Activated T-helper 1 cell treated with anti-CD3 and anti-CD28 coated beads, Interleukin-12 subunit alpha, Interleukin-12 subunit beta, Interleukin-2, Interleukin-4 antibody, amounts not matched to agents 30 ng/mL and 10 ng/mL and 1 ng/mL, durations not matched to agents 14 hours and 24 hours and 36 hours (primary cell): ENCODE measurements around the gene LYST. TPM values are rescaled to one million over a fixed set of nuclear protein-coding genes. Genes with fewer than 3 reads are reported as not detected.
"Not testable (repeated sequence)": the region's sequence is repeated elsewhere in the genome, so short reads cannot be mapped to it uniquely, and the experiment has no call there.

Source experiments
- DNase-seq: peaks from one replicate; pipeline ENCODE4 v3.0.0; 2021; ENCODE audit warnings: low spot score
- H3K27ac Mint-ChIP-seq: one replicate; pipeline ENCODE4 v1.8.0; 2021; ENCODE audit warnings: mild to moderate bottlenecking, mixed read lengths
- H3K27me3 Mint-ChIP-seq: one replicate; pipeline ENCODE4 v1.8.0; 2022; ENCODE audit warnings: mild to moderate bottlenecking, moderate library complexity, mixed read lengths; ENCODE audit not compliant: insufficient read depth
- H3K36me3 Mint-ChIP-seq: one replicate; pipeline ENCODE4 v1.8.0; 2021; ENCODE audit warnings: low read depth, mixed read lengths
- H3K4me1 Mint-ChIP-seq: one replicate; pipeline ENCODE4 v1.8.0; 2021; ENCODE audit warnings: low read depth, mixed read lengths
- H3K4me3 Mint-ChIP-seq: one replicate; pipeline ENCODE4 v1.8.0; 2021; ENCODE audit warnings: mild to moderate bottlenecking, moderate library complexity, mixed read lengths
- H3K9me3 Mint-ChIP-seq: one replicate; pipeline ENCODE4 v1.8.0; 2021; ENCODE audit warnings: mixed read lengths
- intact Hi-C: fragments of 100-400 bp; cut with micrococcal nuclease; formaldehyde crosslinking; loops from one replicate; pipeline ENCODE4 v1.15.1; 2024
- total RNA-seq: library from RNA; stranded (reverse); gene quantifications from 2 replicates; pipeline ENCODE4 v1.2.3, GENCODE V29; 2022

The LYST gene
- total RNA-seq, 1 donor from 2014 or later = 145 TPM

GRCh38 chr1:235848251-235848650, 18.5 kb downstream of the LYST start:
- H3K36me3 Mint-ChIP-seq = peaks cover 30% of the 10 kb centered on the region
- H3K27ac Mint-ChIP-seq = peak overlapping the region; percentile 70
- H3K27me3 Mint-ChIP-seq, DNase-seq: not testable (repeated sequence)
- intact Hi-C loops = loop anchor here (1.0 kb wide), 1 partner anchor 8 kb away; no protein-coding TSS in a partner anchor
- peaks cover 12% of the 10 kb centered on the region for H3K9me3 Mint-ChIP-seq
- H3K4me1 Mint-ChIP-seq = peaks cover 71% of the 10 kb centered on the region
- peak overlapping the region; percentile 39 for H3K4me3 Mint-ChIP-seq

GRCh38 chr1:235845656-235846107, 21.0 kb downstream of the LYST start:
- H3K27ac Mint-ChIP-seq, intact Hi-C loops, H3K4me3 Mint-ChIP-seq, DNase-seq, H3K27me3 Mint-ChIP-seq: not testable (repeated sequence)
- Mint-ChIP-seq H3K9me3 (peaks cover 11% of the 10 kb centered on the region), H3K36me3 (peaks cover 31% of the 10 kb centered on the region), H3K4me1 (peaks cover 57% of the 10 kb centered on the region)

GRCh38 chr1:235844776-235845175, 21.9 kb downstream of the LYST start:
- Mint-ChIP-seq H3K27ac (no peak overlapping the region), H3K4me1 (peaks cover 54% of the 10 kb centered on the region), H3K36me3 (peaks cover 28% of the 10 kb centered on the region), H3K9me3 (peaks cover 7% of the 10 kb centered on the region), H3K4me3 (no peak overlapping the region), H3K27me3 (no peaks in the 10 kb centered on the region)
- DNase-seq = no peak
- intact Hi-C loops = loop anchor here (5.0 kb wide), 1 partner anchor 42 kb away; no protein-coding TSS in a partner anchor

GRCh38 chr1:235843461-235843961, 23.2 kb downstream of the LYST start:
- Mint-ChIP-seq H3K27me3 (no peaks in the 10 kb centered on the region), H3K9me3 (peaks cover 7% of the 10 kb centered on the region), H3K27ac (no peak overlapping the region), H3K4me3 (no peak overlapping the region), H3K4me1 (peaks cover 43% of the 10 kb centered on the region), H3K36me3 (peaks cover 26% of the 10 kb centered on the region)
- DNase-seq = no peak
- intact Hi-C loops = loop anchor here (1.0 to 5.0 kb wide), 2 partner anchors 41 to 328 kb away; no protein-coding TSS in a partner anchor

- H3K9me3 Mint-ChIP-seq = peaks cover 2% of the 10 kb centered on the region
- H3K27ac Mint-ChIP-seq = no peak overlapping the region
- no peak overlapping the region for H3K4me3 Mint-ChIP-seq
- intact Hi-C loops = loop anchor here (5.0 kb wide), 1 partner anchor 40 kb away; no protein-coding TSS in a partner anchor
- H3K27me3 Mint-ChIP-seq = no peaks in the 10 kb centered on the region
- no peak for DNase-seq
- peaks cover 28% of the 10 kb centered on the region for H3K4me1 Mint-ChIP-seq
- H3K36me3 Mint-ChIP-seq = peaks cover 20% of the 10 kb centered on the region
These were observed 24.7 kb downstream of the LYST start for GRCh38 chr1:235841938-235842545.

GRCh38 chr1:235838021-235838420, 28.7 kb downstream of the LYST start:
- H3K27me3 Mint-ChIP-seq = no peaks in the 10 kb centered on the region
- no peak overlapping the region for H3K4me3 Mint-ChIP-seq
- peaks cover 13% of the 10 kb centered on the region for H3K4me1 Mint-ChIP-seq
- DNase-seq = no peak
- no peak overlapping the region for H3K27ac Mint-ChIP-seq
- intact Hi-C loops = no loop called here
- H3K36me3 Mint-ChIP-seq = peaks cover 16% of the 10 kb centered on the region
- no peaks in the 10 kb centered on the region for H3K9me3 Mint-ChIP-seq

- Mint-ChIP-seq H3K36me3 (peaks cover 18% of the 10 kb centered on the region), H3K27ac (no peak overlapping the region), H3K27me3 (no peaks in the 10 kb centered on the region), H3K4me1 (peaks cover 19% of the 10 kb centered on the region), H3K9me3 (no peaks in the 10 kb centered on the region), H3K4me3 (no peak overlapping the region)
- no peak for DNase-seq
- intact Hi-C loops = no loop called here
These were observed 31.5 kb downstream of the LYST start for GRCh38 chr1:235835226-235835625.

GRCh38 chr1:235834620-235835019, 32.1 kb downstream of the LYST start:
- peaks cover 14% of the 10 kb centered on the region for H3K4me1 Mint-ChIP-seq
- no peaks in the 10 kb centered on the region for H3K9me3 Mint-ChIP-seq
- no peak overlapping the region for H3K4me3 Mint-ChIP-seq
- H3K27me3 Mint-ChIP-seq = no peaks in the 10 kb centered on the region
- H3K36me3 Mint-ChIP-seq = peaks cover 18% of the 10 kb centered on the region
- intact Hi-C loops = no loop called here
- DNase-seq = no peak
- H3K27ac Mint-ChIP-seq = no peak overlapping the region

GRCh38 chr1:235832011-235832410, 34.7 kb downstream of the LYST start:
- intact Hi-C loops = no loop called here
- no peaks in the 10 kb centered on the region for H3K9me3 Mint-ChIP-seq
- H3K27me3 Mint-ChIP-seq = no peaks in the 10 kb centered on the region
- peaks cover 14% of the 10 kb centered on the region for H3K4me1 Mint-ChIP-seq
- DNase-seq = no peak
- H3K27ac Mint-ChIP-seq = no peak overlapping the region
- H3K4me3 Mint-ChIP-seq = no peak overlapping the region
- H3K36me3 Mint-ChIP-seq = peaks cover 22% of the 10 kb centered on the region

- peaks cover 14% of the 10 kb centered on the region for H3K4me1 Mint-ChIP-seq
- H3K27me3 Mint-ChIP-seq = no peaks in the 10 kb centered on the region
- H3K27ac Mint-ChIP-seq = peak overlapping the region; percentile 38
- DNase-seq = no peak
- intact Hi-C loops = loop anchor here (1.0 kb wide), 1 partner anchor 168 kb away; no protein-coding TSS in a partner anchor
- H3K36me3 Mint-ChIP-seq = peaks cover 26% of the 10 kb centered on the region
- H3K9me3 Mint-ChIP-seq = no peaks in the 10 kb centered on the region
- H3K4me3 Mint-ChIP-seq = no peak overlapping the region
These were observed 35.6 kb downstream of the LYST start for GRCh38 chr1:235831148-235831547.

GRCh38 chr1:235826102-235826854, 40.4 kb downstream of the LYST start:
- H3K4me3 Mint-ChIP-seq = no peak overlapping the region
- intact Hi-C loops = no loop called here
- H3K9me3 Mint-ChIP-seq = no peaks in the 10 kb centered on the region
- H3K27me3 Mint-ChIP-seq = no peaks in the 10 kb centered on the region
- peaks cover 12% of the 10 kb centered on the region for H3K4me1 Mint-ChIP-seq
- H3K27ac Mint-ChIP-seq = peak overlapping the region; percentile 26
- no peak for DNase-seq
- H3K36me3 Mint-ChIP-seq = peaks cover 31% of the 10 kb centered on the region

GRCh38 chr1:235825229-235825628, 41.5 kb downstream of the LYST start:
- no peak overlapping the region for H3K27ac Mint-ChIP-seq
- no peak for DNase-seq
- H3K4me1 Mint-ChIP-seq = peaks cover 6% of the 10 kb centered on the region
- no peak overlapping the region for H3K4me3 Mint-ChIP-seq
- H3K9me3 Mint-ChIP-seq = no peaks in the 10 kb centered on the region
- intact Hi-C loops = no loop called here
- H3K36me3 Mint-ChIP-seq = peaks cover 24% of the 10 kb centered on the region
- no peaks in the 10 kb centered on the region for H3K27me3 Mint-ChIP-seq

- H3K27ac Mint-ChIP-seq = no peak overlapping the region
- DNase-seq = no peak
- H3K36me3 Mint-ChIP-seq = peaks cover 28% of the 10 kb centered on the region
- no peaks in the 10 kb centered on the region for H3K27me3 Mint-ChIP-seq
- H3K9me3 Mint-ChIP-seq = no peaks in the 10 kb centered on the region
- H3K4me3 Mint-ChIP-seq = no peak overlapping the region
- H3K4me1 Mint-ChIP-seq = peaks cover 6% of the 10 kb centered on the region
- intact Hi-C loops = no loop called here
These were observed 43.0 kb downstream of the LYST start for GRCh38 chr1:235823684-235824083.
